ENCODE results near the gene KRT76.

The KRT76 gene

GRCh38 chr12:52776913-52777395 lies at the start of gene KRT76:
KRT76 (minus strand) TSS chr12:52777345; CDS start chr12:52777291, 54 bp downstream.
- no peak for DNase-seq (ENCODE audit: low read depth in 2 of 2)

GRCh38 chr12:52825961-52826360 lies 48.8 kb upstream of the KRT76 start:
- DNase-seq (ENCODE audit: low read depth in 2 of 2), result no peak

GRCh38 chr12:52824741-52825410 lies 47.7 kb upstream of the KRT76 start:
- DNase-seq (ENCODE audit: low read depth in 2 of 2), result no peak

GRCh38 chr12:52823761-52824450 lies 46.8 kb upstream of the KRT76 start:
- no peak for DNase-seq (ENCODE audit: low read depth in 2 of 2)

- DNase-seq (ENCODE audit: low read depth in 2 of 2), result no peak
These were observed 45.8 kb upstream of the KRT76 start for GRCh38 chr12:52822771-52823510.

GRCh38 chr12:52821826-52822660 lies 44.9 kb upstream of the KRT76 start:
- DNase-seq (ENCODE audit: low read depth in 2 of 2), result no peak

- no peak for DNase-seq (ENCODE audit: low read depth in 2 of 2)
These were observed 44.1 kb upstream of the KRT76 start for GRCh38 chr12:52821071-52821730.

GRCh38 chr12:52820521-52820920 lies 43.4 kb upstream of the KRT76 start:
- no peak for DNase-seq (ENCODE audit: low read depth in 2 of 2)

GRCh38 chr12:52819731-52820510 lies 42.8 kb upstream of the KRT76 start:
- DNase-seq (ENCODE audit: low read depth in 2 of 2), result no peak

GRCh38 chr12:52818887-52819420 lies 41.8 kb upstream of the KRT76 start:
- DNase-seq (ENCODE audit: low read depth in 2 of 2), result no peak

GRCh38 chr12:52818388-52818787 lies 41.2 kb upstream of the KRT76 start:
- DNase-seq (ENCODE audit: low read depth in 2 of 2), result no peak

GRCh38 chr12:52817699-52818238 lies 40.6 kb upstream of the KRT76 start:
- no peak for DNase-seq (ENCODE audit: low read depth in 2 of 2)

- DNase-seq (ENCODE audit: low read depth in 2 of 2), result no peak
These were observed 40.0 kb upstream of the KRT76 start for GRCh38 chr12:52817003-52817698.

- no peak for DNase-seq (ENCODE audit: low read depth in 2 of 2)
These were observed 38.8 kb upstream of the KRT76 start for GRCh38 chr12:52815676-52816588.

- DNase-seq (ENCODE audit: low read depth in 2 of 2), result no peak
These were observed 38.0 kb upstream of the KRT76 start for GRCh38 chr12:52815161-52815560.

GRCh38 chr12:52814710-52815155 lies 37.6 kb upstream of the KRT76 start:
- DNase-seq (ENCODE audit: low read depth in 2 of 2), result no peak

- DNase-seq (ENCODE audit: low read depth in 2 of 2), result no peak
These were observed 37.0 kb upstream of the KRT76 start, which contains the start of gene KRT4 for GRCh38 chr12:52813885-52814709. KRT4 (minus strand) TSS chr12:52814116; CDS start chr12:52814058, 58 bp downstream.
